Measurements from ENCODE around the gene WASF3. TPM values are rescaled to one million over a fixed set of nuclear protein-coding genes. Genes with fewer than 3 reads are reported as not detected.

The WASF3 gene
- total RNA-seq, 1 experiment from 2014 or later: 0.18 TPM

- DNase-seq (ENCODE audit: low read depth in 1 of 2, low spot score in 2 of 2): no peak
- Histone ChIP-seq H3K36me3 (no peaks in the 10 kb centered on the region), H3K4me3 (peak overlapping the region; percentile 42), H3K27me3 (replicated peaks) (peaks cover 30% of the 10 kb centered on the region), H3K9me3 (replicated peaks) (no peaks in the 10 kb centered on the region), H3K27ac (no peak overlapping the region), H3K4me1 (replicated peaks) (peaks cover 12% of the 10 kb centered on the region)
Observed at GRCh38 chr13:26558074-26558805, 757 bp downstream of the WASF3 start.

- Histone ChIP-seq H3K9me3 (replicated peaks) (no peaks in the 10 kb centered on the region), H3K4me1 (replicated peaks) (peaks cover 12% of the 10 kb centered on the region), H3K27ac (no peak overlapping the region), H3K36me3 (no peaks in the 10 kb centered on the region), H3K4me3 (no peak overlapping the region), H3K27me3 (replicated peaks) (peaks cover 30% of the 10 kb centered on the region)
- no peak for DNase-seq (ENCODE audit: low read depth in 1 of 2, low spot score in 2 of 2)
Observed at GRCh38 chr13:26558987-26559386, 1.5 kb downstream of the WASF3 start.

- no peaks in the 10 kb centered on the region for H3K36me3 ChIP-seq
- H3K27me3 ChIP-seq (replicated peaks): peaks cover 29% of the 10 kb centered on the region
- H3K4me1 ChIP-seq (replicated peaks): peaks cover 12% of the 10 kb centered on the region
- H3K4me3 ChIP-seq: no peak overlapping the region
- DNase-seq (ENCODE audit: low read depth in 1 of 2, low spot score in 2 of 2): no peak
- no peaks in the 10 kb centered on the region for H3K9me3 ChIP-seq (replicated peaks)
- no peak overlapping the region for H3K27ac ChIP-seq
Observed at GRCh38 chr13:26560456-26560855, 3.0 kb downstream of the WASF3 start.

GRCh38 chr13:26561067-26561466 is 3.6 kb downstream of the WASF3 start:
- no peak overlapping the region for H3K4me3 ChIP-seq
- no peak for DNase-seq (ENCODE audit: low read depth in 1 of 2, low spot score in 2 of 2)
- H3K27me3 ChIP-seq (replicated peaks): peaks cover 25% of the 10 kb centered on the region
- no peak overlapping the region for H3K27ac ChIP-seq
- H3K9me3 ChIP-seq (replicated peaks): no peaks in the 10 kb centered on the region
- H3K36me3 ChIP-seq: no peaks in the 10 kb centered on the region
- peaks cover 12% of the 10 kb centered on the region for H3K4me1 ChIP-seq (replicated peaks)

GRCh38 chr13:26561651-26562511 is 4.4 kb downstream of the WASF3 start:
- Histone ChIP-seq H3K9me3 (replicated peaks) (no peaks in the 10 kb centered on the region), H3K36me3 (no peaks in the 10 kb centered on the region), H3K4me1 (replicated peaks) (peaks cover 12% of the 10 kb centered on the region), H3K27ac (no peak overlapping the region), H3K27me3 (replicated peaks) (peaks cover 23% of the 10 kb centered on the region), H3K4me3 (no peak overlapping the region)
- no peak for DNase-seq (ENCODE audit: low read depth in 1 of 2, low spot score in 2 of 2)

GRCh38 chr13:26562512-26562890 is 5.0 kb downstream of the WASF3 start:
- H3K4me1 ChIP-seq (replicated peaks): peaks cover 8% of the 10 kb centered on the region
- H3K27me3 ChIP-seq (replicated peaks): peaks cover 19% of the 10 kb centered on the region
- H3K9me3 ChIP-seq (replicated peaks): no peaks in the 10 kb centered on the region
- H3K36me3 ChIP-seq: no peaks in the 10 kb centered on the region
- no peak for DNase-seq (ENCODE audit: low read depth in 1 of 2, low spot score in 2 of 2)
- H3K4me3 ChIP-seq: no peak overlapping the region
- no peak overlapping the region for H3K27ac ChIP-seq

- peaks cover 7% of the 10 kb centered on the region for H3K27me3 ChIP-seq (replicated peaks)
- H3K36me3 ChIP-seq: no peaks in the 10 kb centered on the region
- no peaks in the 10 kb centered on the region for H3K9me3 ChIP-seq (replicated peaks)
- no peak for DNase-seq (ENCODE audit: low read depth in 1 of 2, low spot score in 2 of 2)
- H3K27ac ChIP-seq: no peak overlapping the region
- H3K4me1 ChIP-seq (replicated peaks): no peaks in the 10 kb centered on the region
- no peak overlapping the region for H3K4me3 ChIP-seq
Observed at GRCh38 chr13:26563713-26564112, 6.2 kb downstream of the WASF3 start.

- Histone ChIP-seq H3K4me3 (no peak overlapping the region), H3K27ac (no peak overlapping the region), H3K27me3 (replicated peaks) (no peaks in the 10 kb centered on the region; the same call in 1 of the 2 replicates), H3K9me3 (replicated peaks) (no peaks in the 10 kb centered on the region), H3K36me3 (no peaks in the 10 kb centered on the region), H3K4me1 (replicated peaks) (no peaks in the 10 kb centered on the region)
- no peak for DNase-seq (ENCODE audit: low read depth in 1 of 2, low spot score in 2 of 2)
Observed at GRCh38 chr13:26568132-26568815, 10.8 kb downstream of the WASF3 start.

GRCh38 chr13:26571518-26571917 is 14.0 kb downstream of the WASF3 start:
- DNase-seq (ENCODE audit: low read depth in 1 of 2, low spot score in 2 of 2): no peak
- H3K4me3 ChIP-seq: no peak overlapping the region
- H3K27me3 ChIP-seq (replicated peaks): no peaks in the 10 kb centered on the region
- H3K27ac ChIP-seq: no peak overlapping the region
- no peaks in the 10 kb centered on the region for H3K36me3 ChIP-seq
- no peaks in the 10 kb centered on the region for H3K4me1 ChIP-seq (replicated peaks)
- no peaks in the 10 kb centered on the region for H3K9me3 ChIP-seq (replicated peaks)

GRCh38 chr13:26575244-26575643 is 17.8 kb downstream of the WASF3 start:
- H3K9me3 ChIP-seq (replicated peaks): no peaks in the 10 kb centered on the region
- H3K4me3 ChIP-seq: no peak overlapping the region
- DNase-seq (ENCODE audit: low read depth in 1 of 2, low spot score in 2 of 2): no peak
- H3K36me3 ChIP-seq: no peaks in the 10 kb centered on the region
- H3K27ac ChIP-seq: no peak overlapping the region
- no peaks in the 10 kb centered on the region for H3K4me1 ChIP-seq (replicated peaks)
- no peaks in the 10 kb centered on the region for H3K27me3 ChIP-seq (replicated peaks)

GRCh38 chr13:26579580-26579979 is 22.1 kb downstream of the WASF3 start:
- no peaks in the 10 kb centered on the region for H3K36me3 ChIP-seq
- no peaks in the 10 kb centered on the region for H3K9me3 ChIP-seq (replicated peaks)
- H3K27ac ChIP-seq: no peak overlapping the region
- H3K4me3 ChIP-seq: no peak overlapping the region
- no peak for DNase-seq (ENCODE audit: low read depth in 1 of 2, low spot score in 2 of 2)
- H3K4me1 ChIP-seq (replicated peaks): no peaks in the 10 kb centered on the region
- H3K27me3 ChIP-seq (replicated peaks): no peaks in the 10 kb centered on the region

- no peaks in the 10 kb centered on the region for H3K36me3 ChIP-seq
- no peaks in the 10 kb centered on the region for H3K9me3 ChIP-seq (replicated peaks)
- no peaks in the 10 kb centered on the region for H3K27me3 ChIP-seq (replicated peaks)
- DNase-seq (ENCODE audit: low read depth in 1 of 2, low spot score in 2 of 2): no peak
- H3K4me3 ChIP-seq: no peak overlapping the region
- no peak overlapping the region for H3K27ac ChIP-seq
- no peaks in the 10 kb centered on the region for H3K4me1 ChIP-seq (replicated peaks)
Observed at GRCh38 chr13:26583662-26584061, 26.2 kb downstream of the WASF3 start.

GRCh38 chr13:26584713-26585112 is 27.2 kb downstream of the WASF3 start:
- Histone ChIP-seq H3K36me3 (no peaks in the 10 kb centered on the region), H3K27me3 (replicated peaks) (no peaks in the 10 kb centered on the region), H3K9me3 (replicated peaks) (no peaks in the 10 kb centered on the region), H3K4me1 (replicated peaks) (no peaks in the 10 kb centered on the region), H3K4me3 (no peak overlapping the region), H3K27ac (no peak overlapping the region)
- DNase-seq (ENCODE audit: low read depth in 1 of 2, low spot score in 2 of 2): no peak

- Histone ChIP-seq H3K27me3 (replicated peaks) (no peaks in the 10 kb centered on the region), H3K27ac (no peak overlapping the region), H3K4me3 (no peak overlapping the region), H3K9me3 (replicated peaks) (no peaks in the 10 kb centered on the region), H3K36me3 (no peaks in the 10 kb centered on the region), H3K4me1 (replicated peaks) (no peaks in the 10 kb centered on the region)
- no peak for DNase-seq (ENCODE audit: low read depth in 1 of 2, low spot score in 2 of 2)
Observed at GRCh38 chr13:26585136-26585535, 27.7 kb downstream of the WASF3 start.

All from SJSA1 (cell line).